ENCODE results near the gene KPNA5. TPM values are rescaled to one million over a fixed set of nuclear protein-coding genes. Genes with fewer than 3 reads are reported as not detected.
A peak's percentile ranks its signal among the peaks of the same experiment; 100 is the strongest.

KPNA5 gene
- total and polyA plus RNA-seq, 2 of the 8 experiments (the other 6 are each of a cell fraction or from before 2014, with no cell fraction given) = 2.0 to 9.7 TPM

- H2BK15ac ChIP-seq (ENCODE audit: low read length) = no peak overlapping the region
- peaks cover 0 to 4% of the 10 kb centered on the region in 2 experiments for H4K20me1 ChIP-seq (replicated peaks in 1 of 2; ENCODE audit: control insufficient read depth in 1 of 2, insufficient read depth in 2 of 2, low read length in 2 of 2)
- no peak overlapping the region for H3K23ac ChIP-seq (ENCODE audit: insufficient read length)
- no peak overlapping the region for H2BK12ac ChIP-seq (ENCODE audit: low read depth, low read length)
- no peaks in the 10 kb centered on the region for H3K36me3 ChIP-seq (ENCODE audit: control insufficient read depth in 2 of 4, insufficient read depth in 4 of 4, low read length in 3 of 4)
- no peak overlapping the region for H3K4ac ChIP-seq (replicated peaks; ENCODE audit: insufficient read length, low read depth, low read length)
- H4K5ac ChIP-seq (ENCODE audit: insufficient read length, low read depth, low read length) = no peak overlapping the region
- no peak overlapping the region for H3K18ac ChIP-seq (ENCODE audit: extremely low read depth, low read length)
- no peak overlapping the region for H4K8ac ChIP-seq (ENCODE audit: extremely low read depth, insufficient read depth, low read length)
- H3K56ac ChIP-seq (replicated peaks; ENCODE audit: insufficient read length, low read depth, low read length) = no peak overlapping the region
- no peaks in the 10 kb centered on the region; a peak in 1 of 4 replicates for H3K9me3 ChIP-seq (ENCODE audit: insufficient read depth in 2 of 2, low read depth in 1 of 2, low read length in 1 of 2)
- H3K27ac ChIP-seq (ENCODE audit: low read depth, low read length) = no peak overlapping the region
- H3K14ac ChIP-seq (ENCODE audit: insufficient read length) = no peak overlapping the region
- H4K91ac ChIP-seq (replicated peaks; ENCODE audit: insufficient read length, low read length) = no peak overlapping the region
- no peak overlapping the region for H3K9ac ChIP-seq (replicated peaks in 1 of 4; ENCODE audit: extremely low read depth in 1 of 4, low read depth in 3 of 4, low read length in 3 of 4)
- no peaks in the 10 kb centered on the region for H3K27me3 ChIP-seq (replicated peaks in 1 of 4; ENCODE audit: control insufficient read depth in 3 of 4, extremely low read depth in 1 of 4, insufficient read depth in 3 of 4, low read length in 3 of 4)
- peaks cover 3 to 66% of the 10 kb centered on the region in 2 experiments for H3K79me2 ChIP-seq (ENCODE audit: control insufficient read depth in 1 of 2, insufficient read depth in 2 of 2, low read length in 2 of 2)
- WGBS, 2 experiments (ENCODE audit: extremely low coverage in 1 of 2, insufficient coverage in 1 of 2, insufficient read length in 1 of 2, insufficient replicate concordance in 2 of 2, low coverage in 1 of 2, low lambda C conversion rate in 2 of 2, missing lambda C conversion rate in 1 of 2) = 91% methylated on average over 1 of the region's 1 CpG; no CpG with 5 or more reads in 1 of the 2 experiments
- no peak for FAIRE-seq
- no peak overlapping the region for H2AK5ac ChIP-seq (ENCODE audit: low read depth, low read length)
- no peak overlapping the region for H2AFZ ChIP-seq (ENCODE audit: low read length)
- peak overlapping the region in 1 of 4 experiments; percentile 38; a peak in 1 of 8 replicates for H3K4me3 ChIP-seq (ENCODE audit: extremely low read depth in 1 of 4, insufficient read depth in 2 of 4, low read depth in 3 of 4, low read length in 4 of 4)
- peaks cover 3% of the 10 kb centered on the region for H3K79me1 ChIP-seq (ENCODE audit: low read depth, low read length)
- H3K23me2 ChIP-seq (ENCODE audit: low read depth, low read length) = 0 out of 2 replicates have a peak, but pooled peaks cover 1% of the 10 kb centered on the region
- CTCF ChIA-PET (ENCODE audit: partially characterized antibody) = interaction anchor here (0.7 to 1.8 kb wide), 3 partner anchors 22 to 380 kb away, joined by 3 to 5 read pairs (median 4); partner anchors contain the start of gene FAM162B
- no peak for DNase-seq (ENCODE audit: low read depth in 1 of 2, low spot score in 2 of 2)
- peaks cover 0 to 3% (median 1%) of the 10 kb centered on the region in 4 experiments; a peak in 2 of 7 replicates for H3K4me1 ChIP-seq (replicated peaks in 1 of 4; ENCODE audit: control insufficient read depth in 3 of 4, insufficient read depth in 4 of 4, low read length in 3 of 4)
- H2BK20ac ChIP-seq (ENCODE audit: low read length) = no peak overlapping the region
- H2BK5ac ChIP-seq (ENCODE audit: low read depth, low read length) = no peak overlapping the region
- H2BK120ac ChIP-seq (replicated peaks; ENCODE audit: low read depth, low read length) = no peak overlapping the region
- POLR2A ChIA-PET (ENCODE audit: partially characterized antibody) = interaction anchor here (1.0 kb wide), 1 partner anchor 51 kb away, joined by 4 read pairs; the partner anchor contains the start of gene RSPH4A
- peak overlapping the region in 1 of 2 experiments; percentile 28; a peak in 2 of 4 replicates for H3K4me2 ChIP-seq (ENCODE audit: insufficient read depth in 1 of 2, low read depth in 2 of 2, low read length in 2 of 2)
- TF ChIP-seq TAF7 (optimal IDR thresholded peaks at IDR 0.05; ENCODE audit: borderline replicate concordance, low read depth, low read length) (no peak), CHD2 (IDR thresholded peaks at IDR 0.05; ENCODE audit: low read length) (no peak), BRCA1 (IDR thresholded peaks at IDR 0.05; ENCODE audit: low read depth, low read length) (no peak), TEAD4 (IDR thresholded peaks at IDR 0.05; ENCODE audit: low read depth, low read length) (no peak), EP300 (IDR thresholded peaks at IDR 0.05; ENCODE audit: borderline replicate concordance in 1 of 2, low read depth in 2 of 2, low read length in 2 of 2) (no peak), CBX8 (IDR thresholded peaks at IDR 0.05; ENCODE audit: borderline replicate concordance, low read depth, low read length) (no peak), MAFK (IDR thresholded peaks at IDR 0.05; ENCODE audit: low read depth, low read length) (no peak), SIRT6 (IDR thresholded peaks at IDR 0.05; ENCODE audit: low read length) (no peak), GABPA (IDR thresholded peaks at IDR 0.05; ENCODE audit: borderline replicate concordance, insufficient read depth, low read length) (no peak), TAF1 (IDR thresholded peaks at IDR 0.05; ENCODE audit: low read depth, low read length) (no peak), SUZ12 (IDR thresholded peaks at IDR 0.05; ENCODE audit: low read length) (no peak), JUN (IDR thresholded peaks at IDR 0.05; ENCODE audit: low read depth, low read length) (no peak)
Measured at GRCh38 chr6:116666869-116667268, 14.1 kb upstream of the KPNA5 start.
